Body of pancreas (tissue), 4 donors: ENCODE results near the gene MAGI1.

Source experiments
- POLR2A ChIP-seq, 3 donors: fragments of 450-650 bp; IDR thresholded peaks; one replicate each; pipeline ENCODE4 v1.6.1; 2016; ENCODE audit warnings: antibody characterized with exemption in 3 of 3, mild to moderate bottlenecking in 2 of 3
- TF ChIP-seq, protein P1 (sequence below), 7 experiments: fragments of 450-650 bp in 4 of 7; fragments of 200-600 bp in 3 of 7; sonication (generic) in 3 of 7; IDR thresholded peaks; one replicate each; pipeline ENCODE4 v1.5.1; 2016 to 2019; ENCODE audit warnings: antibody characterized with exemption in 7 of 7

DNA sequence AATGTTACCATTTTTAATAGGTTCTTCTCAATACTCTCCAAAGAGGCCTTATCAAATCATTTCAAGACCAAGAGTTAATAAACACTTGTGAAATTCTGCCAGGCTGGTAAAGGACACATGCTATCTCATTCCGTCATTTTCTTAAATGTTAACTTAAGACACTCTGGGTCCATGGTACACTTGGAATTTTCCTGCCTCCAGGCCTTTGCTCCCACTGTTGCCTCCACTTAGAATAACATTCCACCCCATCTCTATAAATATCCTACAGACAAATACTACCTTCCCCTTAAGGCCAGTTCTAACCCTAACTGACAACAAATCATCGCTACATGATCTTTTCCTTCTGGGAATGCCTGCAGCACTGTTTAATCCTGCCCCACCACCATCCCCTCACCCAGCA, 24.1 kb downstream of the MAGI1 start:
- TF ChIP-seq, protein P1, sequence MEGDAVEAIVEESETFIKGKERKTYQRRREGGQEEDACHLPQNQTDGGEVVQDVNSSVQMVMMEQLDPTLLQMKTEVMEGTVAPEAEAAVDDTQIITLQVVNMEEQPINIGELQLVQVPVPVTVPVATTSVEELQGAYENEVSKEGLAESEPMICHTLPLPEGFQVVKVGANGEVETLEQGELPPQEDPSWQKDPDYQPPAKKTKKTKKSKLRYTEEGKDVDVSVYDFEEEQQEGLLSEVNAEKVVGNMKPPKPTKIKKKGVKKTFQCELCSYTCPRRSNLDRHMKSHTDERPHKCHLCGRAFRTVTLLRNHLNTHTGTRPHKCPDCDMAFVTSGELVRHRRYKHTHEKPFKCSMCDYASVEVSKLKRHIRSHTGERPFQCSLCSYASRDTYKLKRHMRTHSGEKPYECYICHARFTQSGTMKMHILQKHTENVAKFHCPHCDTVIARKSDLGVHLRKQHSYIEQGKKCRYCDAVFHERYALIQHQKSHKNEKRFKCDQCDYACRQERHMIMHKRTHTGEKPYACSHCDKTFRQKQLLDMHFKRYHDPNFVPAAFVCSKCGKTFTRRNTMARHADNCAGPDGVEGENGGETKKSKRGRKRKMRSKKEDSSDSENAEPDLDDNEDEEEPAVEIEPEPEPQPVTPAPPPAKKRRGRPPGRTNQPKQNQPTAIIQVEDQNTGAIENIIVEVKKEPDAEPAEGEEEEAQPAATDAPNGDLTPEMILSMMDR (IDR thresholded peaks at IDR 0.05) = no peak
- TF ChIP-seq POLR2A (IDR thresholded peaks at IDR 0.05) = no peak
